MM.1S (cell line): ENCODE results near the gene UACA.

Experiments used
- CTCF ChIP-seq: fragments of 300-600 bp; sonication (generic); IDR thresholded peaks from 2 replicates; pipeline ENCODE4 v1.5.1; 2016; ENCODE audit warnings: antibody characterized with exemption, low read length, mixed read lengths
- EZH2 ChIP-seq: fragments of 300-600 bp; sonication (generic); optimal IDR thresholded peaks from 2 replicates; pipeline ENCODE3; 2017; ENCODE audit warnings: low read depth, mild to moderate bottlenecking, antibody characterized with exemption, low read length, mixed read lengths
- EZH2phosphoT487 ChIP-seq: fragments of 300-600 bp; sonication (generic); IDR thresholded peaks from 2 replicates; pipeline ENCODE4 v1.6.1; 2018; ENCODE audit warnings: antibody characterized with exemption, low read length

DNA sequence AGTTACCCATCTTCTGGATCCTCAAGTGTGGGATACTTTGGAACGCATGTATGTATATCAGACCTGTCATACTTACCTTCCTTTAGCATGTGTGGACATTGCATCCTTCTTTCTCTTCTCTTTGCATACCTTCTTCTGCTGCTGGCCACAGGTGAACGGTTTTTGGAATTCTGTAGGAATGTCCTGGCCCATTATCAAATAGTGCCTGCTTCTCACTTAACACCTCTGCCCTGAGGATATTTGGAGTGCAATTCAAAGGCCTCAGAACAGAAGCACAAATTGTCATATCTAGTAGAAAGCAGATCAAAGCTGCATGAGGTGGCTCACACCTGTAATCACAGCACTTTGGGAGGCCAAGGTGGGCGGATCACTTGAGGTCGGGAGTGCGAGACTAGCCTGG, 34.1 kb upstream of the UACA start:
- TF ChIP-seq CTCF (no peak), EZH2phosphoT487 (no peak), EZH2 (no peak)
